CD4-positive, alpha-beta T cell treated with Interleukin-15 for 4 hours (primary cell): ENCODE data around the gene METAP1.
A peak's percentile ranks its signal among the peaks of the same experiment; 100 is the strongest.
"Not testable (repeated sequence)": the region's sequence is repeated elsewhere in the genome, so short reads cannot be mapped to it uniquely, and the experiment has no call there.

Experiments used
- DNase-seq: peaks from one replicate; pipeline ENCODE4 v3.0.0-alpha.2; 2020; ENCODE audit warnings: low spot score

Gene METAP1

GRCh38 chr4:98995183-98996055 is at the start of gene METAP1:
TSS of gene METAP1 (plus strand) at chr4:98995721. CDS start at chr4:98995754, 33 bp downstream.
- peak; percentile 97 for DNase-seq

- DNase-seq, result no peak
These were observed 49.2 kb upstream of the METAP1 start for GRCh38 chr4:98946359-98946758.

- DNase-seq, result no peak
These were observed 44.6 kb upstream of the METAP1 start for GRCh38 chr4:98950925-98951324.

- no peak for DNase-seq
These were observed 43.8 kb upstream of the METAP1 start for GRCh38 chr4:98951710-98952109.

GRCh38 chr4:98955229-98955628 is 40.3 kb upstream of the METAP1 start:
- no peak for DNase-seq

- DNase-seq, result no peak
These were observed 37.5 kb upstream of the METAP1 start for GRCh38 chr4:98958065-98958464.

GRCh38 chr4:98959411-98959810 is 36.1 kb upstream of the METAP1 start:
- no peak for DNase-seq

GRCh38 chr4:98961770-98962169 is 33.8 kb upstream of the METAP1 start:
- DNase-seq, result no peak

- DNase-seq, result no peak
These were observed 31.7 kb upstream of the METAP1 start for GRCh38 chr4:98963538-98964433.

GRCh38 chr4:98966926-98967325 is 28.6 kb upstream of the METAP1 start:
- DNase-seq, result no peak

GRCh38 chr4:98967786-98968329 is 27.7 kb upstream of the METAP1 start:
- no peak for DNase-seq

- no peak for DNase-seq
These were observed 25.4 kb upstream of the METAP1 start for GRCh38 chr4:98969878-98970785.

GRCh38 chr4:98976716-98977115 is 18.8 kb upstream of the METAP1 start:
- no peak for DNase-seq

- DNase-seq, result no peak
These were observed 18.0 kb upstream of the METAP1 start for GRCh38 chr4:98977557-98977956.

- DNase-seq, result no peak
These were observed 7.8 kb upstream of the METAP1 start for GRCh38 chr4:98987720-98988119.

GRCh38 chr4:98992835-98993234 is 2.7 kb upstream of the METAP1 start:
- not testable (repeated sequence) for DNase-seq

GRCh38 chr4:98993419-98994071 is 2.0 kb upstream of the METAP1 start:
- no peak for DNase-seq

GRCh38 chr4:98994474-98995182 is 893 bp upstream of the METAP1 start:
- no peak for DNase-seq

- DNase-seq, result peak; percentile 37
These were observed 689 bp downstream of the METAP1 start for GRCh38 chr4:98996056-98996764.

GRCh38 chr4:98996765-98997068 is 1.2 kb downstream of the METAP1 start:
- no peak for DNase-seq
